ENCODE measurements around the gene ZBTB17. TPM values are rescaled to one million over a fixed set of nuclear protein-coding genes. Genes with fewer than 3 reads are reported as not detected.
A peak's percentile ranks its signal among the peaks of the same experiment; 100 is the strongest.

The ZBTB17 gene
- total and polyA plus RNA-seq, 9 of the 15 experiments (the other 6 are each of a cell fraction or from before 2014, with no cell fraction given) = 1.1 to 53.4 (median 29.6) TPM

DNA sequence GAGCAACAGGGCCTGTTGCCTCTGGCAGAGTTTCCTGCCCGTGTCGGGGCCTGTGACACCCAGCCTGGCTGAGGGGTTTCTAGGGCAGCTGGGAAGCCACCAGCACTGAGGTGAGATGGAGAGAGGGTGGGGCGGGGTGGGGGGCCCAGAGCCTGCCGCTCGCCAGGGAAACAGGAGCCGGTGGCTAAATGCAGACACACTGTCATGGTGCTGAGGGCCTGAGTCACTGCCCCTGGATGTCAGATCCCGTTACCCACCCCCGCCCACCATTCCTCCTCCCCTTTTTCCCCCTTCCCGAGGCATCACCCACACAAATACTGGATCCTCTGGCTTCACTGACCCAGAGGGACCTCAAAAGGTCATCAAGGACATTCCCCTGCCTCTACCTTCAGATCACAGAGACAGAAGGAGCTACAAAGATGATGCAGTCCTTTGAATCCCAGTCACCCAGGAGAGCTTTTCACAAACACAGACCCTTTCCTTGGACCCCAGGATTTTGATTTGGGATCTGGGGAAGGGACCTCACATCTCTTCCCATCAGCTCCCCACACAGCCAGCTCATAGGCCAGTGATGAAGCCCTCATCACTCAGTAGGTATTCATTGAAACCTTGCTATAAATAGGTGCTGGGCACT, 43.9 kb upstream of the ZBTB17 start:
- Histone ChIP-seq H3K36me3 (ENCODE audit: control insufficient read depth, insufficient read depth, low read length) (no peaks in the 10 kb centered on the region), H3K9ac (ENCODE audit: insufficient read depth in 1 of 2, low read depth in 2 of 2, low read length in 2 of 2) (peak overlapping the region in 1 of 2 experiments; percentile 65; a peak in 2 of 4 replicates), H3K4me3 (no peak overlapping the region), H3K9me1 (ENCODE audit: control insufficient read depth, insufficient read depth, low read length) (no peaks in the 10 kb centered on the region), H3K79me2 (ENCODE audit: control insufficient read depth, insufficient read depth, low read length) (no peaks in the 10 kb centered on the region), H2AFZ (ENCODE audit: low read depth, low read length) (no peak overlapping the region), H3K9me3 (replicated peaks; ENCODE audit: control insufficient read depth, insufficient read depth, low read depth, low read length) (no peaks in the 10 kb centered on the region), H3K27ac (ENCODE audit: extremely low read depth, low read depth, low read length) (no peak overlapping the region), H3K27me3 (ENCODE audit: control insufficient read depth in 2 of 2, insufficient read depth in 2 of 2, low read length in 2 of 2) (peaks cover 7 to 33% of the 10 kb centered on the region in 2 experiments; a peak in 3 of 5 replicates), H3K4me2 (ENCODE audit: insufficient read depth, low read length) (no peak overlapping the region), H4K20me1 (replicated peaks; ENCODE audit: control insufficient read depth, insufficient read depth, low read length) (no peaks in the 10 kb centered on the region), H3K4me1 (replicated peaks in 1 of 2; ENCODE audit: control insufficient read depth in 2 of 2, insufficient read depth in 2 of 2, low read length in 2 of 2) (peaks cover 6 to 58% of the 10 kb centered on the region in 2 experiments)
- FAIRE-seq = peak; percentile 67
- in situ Hi-C loops (cut with MboI) (loop anchor here (10.0 kb wide), 1 partner anchor 45 kb away; no protein-coding TSS in a partner anchor), intact Hi-C loops (cut with micrococcal nuclease) (no loop called here)
- no TSS peak for BruUV-seq (replicated peaks)
- no peak for ATAC-seq
- DNase-seq (ENCODE audit: extremely low read depth in 1 of 4, low spot score in 3 of 4) = no peak
- CTCF ChIA-PET (ENCODE audit: low intra/inter-chr PET ratio) = no interaction called here
- WGBS (ENCODE audit: insufficient coverage, low coverage, missing lambda C conversion rate) = 37% methylated on average over 4 of the region's 9 CpGs
- POLR2A ChIA-PET = interaction anchor here (0.6 to 1.2 kb wide), 2 partner anchors 15 to 38 kb away, joined by 3 read pairs; no protein-coding TSS in a partner anchor
- TF ChIP-seq ZBTB7A (IDR thresholded peaks at IDR 0.05; ENCODE audit: borderline replicate concordance, control insufficient read depth, low read depth, low read length) = peak; percentile 29; the same call in 1 of the 2 replicates
- TF ChIP-seq, protein P1, sequence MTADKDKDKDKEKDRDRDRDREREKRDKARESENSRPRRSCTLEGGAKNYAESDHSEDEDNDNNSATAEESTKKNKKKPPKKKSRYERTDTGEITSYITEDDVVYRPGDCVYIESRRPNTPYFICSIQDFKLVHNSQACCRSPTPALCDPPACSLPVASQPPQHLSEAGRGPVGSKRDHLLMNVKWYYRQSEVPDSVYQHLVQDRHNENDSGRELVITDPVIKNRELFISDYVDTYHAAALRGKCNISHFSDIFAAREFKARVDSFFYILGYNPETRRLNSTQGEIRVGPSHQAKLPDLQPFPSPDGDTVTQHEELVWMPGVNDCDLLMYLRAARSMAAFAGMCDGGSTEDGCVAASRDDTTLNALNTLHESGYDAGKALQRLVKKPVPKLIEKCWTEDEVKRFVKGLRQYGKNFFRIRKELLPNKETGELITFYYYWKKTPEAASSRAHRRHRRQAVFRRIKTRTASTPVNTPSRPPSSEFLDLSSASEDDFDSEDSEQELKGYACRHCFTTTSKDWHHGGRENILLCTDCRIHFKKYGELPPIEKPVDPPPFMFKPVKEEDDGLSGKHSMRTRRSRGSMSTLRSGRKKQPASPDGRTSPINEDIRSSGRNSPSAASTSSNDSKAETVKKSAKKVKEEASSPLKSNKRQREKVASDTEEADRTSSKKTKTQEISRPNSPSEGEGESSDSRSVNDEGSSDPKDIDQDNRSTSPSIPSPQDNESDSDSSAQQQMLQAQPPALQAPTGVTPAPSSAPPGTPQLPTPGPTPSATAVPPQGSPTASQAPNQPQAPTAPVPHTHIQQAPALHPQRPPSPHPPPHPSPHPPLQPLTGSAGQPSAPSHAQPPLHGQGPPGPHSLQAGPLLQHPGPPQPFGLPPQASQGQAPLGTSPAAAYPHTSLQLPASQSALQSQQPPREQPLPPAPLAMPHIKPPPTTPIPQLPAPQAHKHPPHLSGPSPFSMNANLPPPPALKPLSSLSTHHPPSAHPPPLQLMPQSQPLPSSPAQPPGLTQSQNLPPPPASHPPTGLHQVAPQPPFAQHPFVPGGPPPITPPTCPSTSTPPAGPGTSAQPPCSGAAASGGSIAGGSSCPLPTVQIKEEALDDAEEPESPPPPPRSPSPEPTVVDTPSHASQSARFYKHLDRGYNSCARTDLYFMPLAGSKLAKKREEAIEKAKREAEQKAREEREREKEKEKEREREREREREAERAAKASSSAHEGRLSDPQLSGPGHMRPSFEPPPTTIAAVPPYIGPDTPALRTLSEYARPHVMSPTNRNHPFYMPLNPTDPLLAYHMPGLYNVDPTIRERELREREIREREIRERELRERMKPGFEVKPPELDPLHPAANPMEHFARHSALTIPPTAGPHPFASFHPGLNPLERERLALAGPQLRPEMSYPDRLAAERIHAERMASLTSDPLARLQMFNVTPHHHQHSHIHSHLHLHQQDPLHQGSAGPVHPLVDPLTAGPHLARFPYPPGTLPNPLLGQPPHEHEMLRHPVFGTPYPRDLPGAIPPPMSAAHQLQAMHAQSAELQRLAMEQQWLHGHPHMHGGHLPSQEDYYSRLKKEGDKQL (CRISPR knock-in tag; IDR thresholded peaks at IDR 0.05; ENCODE audit: borderline replicate concordance) = no peak
- TF ChIP-seq, protein P2, sequence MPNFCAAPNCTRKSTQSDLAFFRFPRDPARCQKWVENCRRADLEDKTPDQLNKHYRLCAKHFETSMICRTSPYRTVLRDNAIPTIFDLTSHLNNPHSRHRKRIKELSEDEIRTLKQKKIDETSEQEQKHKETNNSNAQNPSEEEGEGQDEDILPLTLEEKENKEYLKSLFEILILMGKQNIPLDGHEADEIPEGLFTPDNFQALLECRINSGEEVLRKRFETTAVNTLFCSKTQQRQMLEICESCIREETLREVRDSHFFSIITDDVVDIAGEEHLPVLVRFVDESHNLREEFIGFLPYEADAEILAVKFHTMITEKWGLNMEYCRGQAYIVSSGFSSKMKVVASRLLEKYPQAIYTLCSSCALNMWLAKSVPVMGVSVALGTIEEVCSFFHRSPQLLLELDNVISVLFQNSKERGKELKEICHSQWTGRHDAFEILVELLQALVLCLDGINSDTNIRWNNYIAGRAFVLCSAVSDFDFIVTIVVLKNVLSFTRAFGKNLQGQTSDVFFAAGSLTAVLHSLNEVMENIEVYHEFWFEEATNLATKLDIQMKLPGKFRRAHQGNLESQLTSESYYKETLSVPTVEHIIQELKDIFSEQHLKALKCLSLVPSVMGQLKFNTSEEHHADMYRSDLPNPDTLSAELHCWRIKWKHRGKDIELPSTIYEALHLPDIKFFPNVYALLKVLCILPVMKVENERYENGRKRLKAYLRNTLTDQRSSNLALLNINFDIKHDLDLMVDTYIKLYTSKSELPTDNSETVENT (CRISPR knock-in tag; IDR thresholded peaks at IDR 0.05) = no peak
- no peak for TF ChIP-seq POLR2AphosphoS2 (IDR thresholded peaks at IDR 0.05; ENCODE audit: low read length)
- no peak for TF ChIP-seq TEAD2 (tag; IDR thresholded peaks at IDR 0.05)
- TF ChIP-seq HNRNPH1 (optimal IDR thresholded peaks at IDR 0.05; ENCODE audit: low read depth, low read length) = no peak
- TF ChIP-seq, protein P3, sequence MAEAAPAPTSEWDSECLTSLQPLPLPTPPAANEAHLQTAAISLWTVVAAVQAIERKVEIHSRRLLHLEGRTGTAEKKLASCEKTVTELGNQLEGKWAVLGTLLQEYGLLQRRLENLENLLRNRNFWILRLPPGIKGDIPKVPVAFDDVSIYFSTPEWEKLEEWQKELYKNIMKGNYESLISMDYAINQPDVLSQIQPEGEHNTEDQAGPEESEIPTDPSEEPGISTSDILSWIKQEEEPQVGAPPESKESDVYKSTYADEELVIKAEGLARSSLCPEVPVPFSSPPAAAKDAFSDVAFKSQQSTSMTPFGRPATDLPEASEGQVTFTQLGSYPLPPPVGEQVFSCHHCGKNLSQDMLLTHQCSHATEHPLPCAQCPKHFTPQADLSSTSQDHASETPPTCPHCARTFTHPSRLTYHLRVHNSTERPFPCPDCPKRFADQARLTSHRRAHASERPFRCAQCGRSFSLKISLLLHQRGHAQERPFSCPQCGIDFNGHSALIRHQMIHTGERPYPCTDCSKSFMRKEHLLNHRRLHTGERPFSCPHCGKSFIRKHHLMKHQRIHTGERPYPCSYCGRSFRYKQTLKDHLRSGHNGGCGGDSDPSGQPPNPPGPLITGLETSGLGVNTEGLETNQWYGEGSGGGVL (CRISPR knock-in tag; IDR thresholded peaks at IDR 0.05) = no peak
- no peak for TF ChIP-seq ZNF79 (CRISPR knock-in tag; IDR thresholded peaks at IDR 0.05; ENCODE audit: low read depth)
- TF ChIP-seq FOXJ2 (tag; IDR thresholded peaks at IDR 0.05) = no peak
- TF ChIP-seq ELF2 (CRISPR knock-in tag; IDR thresholded peaks at IDR 0.05) = no peak
- no peak for TF ChIP-seq BCL6 (CRISPR knock-in tag; IDR thresholded peaks at IDR 0.05)
- TF ChIP-seq EGR1 (conservative IDR thresholded peaks at IDR 0.05) = peak; percentile 81

Measured in K562 (cell line).